Activated CD8-positive, alpha-beta T cell treated with anti-CD3 and anti-CD28 coated beads, Interleukin-2, amount 10 ng/mL, durations not matched to agents 7 days and 5 days (primary cell): ENCODE measurements around the gene C4orf33. TPM values are rescaled to one million over a fixed set of nuclear protein-coding genes. Genes with fewer than 3 reads are reported as not detected.
"Not testable (repeated sequence)": the region's sequence is repeated elsewhere in the genome, so short reads cannot be mapped to it uniquely, and the experiment has no call there.

Experiments
- ATAC-seq: fragments of 150-1000 bp; cut with Tn5 transposase; one replicate; pipeline ENCODE4 v1.10.0; 2021; ENCODE audit warnings: moderate library complexity
- CTCF ChIA-PET: fragments of 350-600 bp; sonication (Branson Sonifier 250); formaldehyde crosslinking; loops from one replicate; lab custom pipeline; 2021; ENCODE audit warnings: antibody characterized with exemption; lab: Charles Lee
- POLR2A ChIA-PET: fragments of 350-600 bp; sonication (Branson Sonifier 250); formaldehyde crosslinking; loops from one replicate; lab custom pipeline; 2021; ENCODE audit warnings: antibody characterized with exemption; lab: Charles Lee
- DNase-seq: peaks from one replicate; pipeline ENCODE4 v3.0.0-alpha.2; 2020
- H3K27ac Mint-ChIP-seq: one replicate; pipeline ENCODE4 v1.8.0; 2021; ENCODE audit warnings: mild to moderate bottlenecking, mixed read lengths
- H3K27me3 Mint-ChIP-seq: one replicate; pipeline ENCODE4 v1.8.0; 2021; ENCODE audit warnings: low read depth, mixed read lengths
- H3K36me3 Mint-ChIP-seq: one replicate; pipeline ENCODE4 v1.8.0; 2021; ENCODE audit warnings: low read depth, mixed read lengths
- H3K4me1 Mint-ChIP-seq: one replicate; pipeline ENCODE4 v1.8.0; 2021; ENCODE audit warnings: low read depth, mixed read lengths
- H3K4me3 Mint-ChIP-seq: one replicate; pipeline ENCODE4 v1.8.0; 2021; ENCODE audit warnings: mild to moderate bottlenecking, mixed read lengths
- H3K9me3 Mint-ChIP-seq: one replicate; pipeline ENCODE4 v1.8.0; 2022; ENCODE audit warnings: mixed read lengths; ENCODE audit not compliant: insufficient read depth
- total RNA-seq, 2 experiments: library from RNA; stranded (reverse); gene quantifications; one replicate each; pipeline ENCODE4 v1.2.3, GENCODE V29; 2021

C4orf33 gene
- total RNA-seq, result 10 to 100 TPM; 20.3 to 22.0 TPM

DNA sequence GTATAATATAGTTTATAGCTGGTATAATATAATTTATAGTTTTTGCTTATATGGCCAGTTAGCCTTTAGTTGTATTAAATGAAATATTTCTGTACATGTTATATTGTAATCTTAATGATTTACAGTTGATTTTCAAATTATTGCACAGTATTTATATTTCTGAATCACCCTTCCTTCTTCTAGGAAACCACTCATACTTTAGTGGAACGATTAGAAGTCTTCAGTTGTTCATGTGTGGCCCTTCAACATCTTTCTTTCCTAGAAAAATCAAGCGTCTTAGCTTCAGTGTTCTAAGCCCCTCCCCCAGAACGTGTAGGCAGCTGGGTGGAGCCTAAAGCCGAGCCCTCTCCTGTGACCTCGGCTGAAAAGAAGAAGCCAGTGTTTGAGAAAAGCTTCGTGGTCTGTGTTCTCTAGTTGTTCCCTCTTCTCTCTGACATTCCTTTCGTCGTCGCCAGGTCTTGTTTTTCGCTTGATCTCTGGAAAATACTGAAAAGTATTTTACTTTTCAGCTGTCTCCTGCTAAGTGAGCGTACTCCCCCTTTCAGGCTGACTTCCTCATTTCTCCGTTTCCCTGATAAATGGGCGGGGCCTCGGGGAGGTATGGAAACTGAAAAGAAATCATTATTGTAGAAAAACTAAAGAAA, at the start of gene C4orf33:
TSS of gene C4orf33 (plus strand) at position 342 of the 644 bp plus-strand sequence. CDS start 6,459 bp downstream, outside the sequence.
- H3K4me1 Mint-ChIP-seq, result peaks cover 34% of the 10 kb centered on the region
- POLR2A ChIA-PET, result interaction anchor here (1.0 kb wide), 1 partner anchor 284 kb away, joined by 7 read pairs; no protein-coding TSS in a partner anchor
- CTCF ChIA-PET, result interaction anchor here (0.8 to 1.4 kb wide), 3 partner anchors 8 to 284 kb away, joined by 3 read pairs; no protein-coding TSS in a partner anchor

DNA sequence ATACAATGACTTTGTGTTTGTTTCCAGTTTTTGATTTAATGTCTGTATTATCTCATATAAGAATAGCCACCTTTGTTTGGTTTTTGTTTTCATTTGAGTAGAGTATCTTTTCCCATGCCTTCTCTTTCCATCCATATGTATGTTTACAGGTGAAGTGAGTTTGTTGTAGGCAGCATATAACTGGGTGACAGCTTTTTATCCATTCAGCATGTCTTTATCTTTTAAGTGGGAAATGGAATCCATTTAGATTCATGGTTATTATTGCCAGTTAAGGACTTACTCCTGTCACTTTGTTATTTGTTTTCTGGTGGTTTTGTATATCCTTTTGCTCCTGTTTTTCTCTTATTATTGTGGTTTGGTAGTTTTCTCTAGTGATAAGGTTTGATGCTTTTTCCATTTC, 36.9 kb upstream of the C4orf33 start:
- ATAC-seq (no peak), DNase-seq (no peak)
- Mint-ChIP-seq H3K36me3 (peaks cover 72% of the 10 kb centered on the region), H3K9me3 (peaks cover 54% of the 10 kb centered on the region), H3K27ac (no peak overlapping the region), H3K4me1 (no peaks in the 10 kb centered on the region), H3K27me3 (no peaks in the 10 kb centered on the region), H3K4me3 (no peak overlapping the region)
- CTCF ChIA-PET, result no interaction called here
- POLR2A ChIA-PET, result no interaction called here

More for the DNA sequence above, at the start of gene C4orf33:
- Mint-ChIP-seq H3K9me3 (no peaks in the 10 kb centered on the region), H3K27me3 (no peaks in the 10 kb centered on the region), H3K27ac (peak within 1 kb of the TSS; percentile 96), H3K4me3 (peak within 1 kb of the TSS; percentile 94), H3K36me3 (peaks cover 6% of the 10 kb centered on the region)
- peak; percentile 59 for ATAC-seq
- DNase-seq, result peak; percentile 89

DNA sequence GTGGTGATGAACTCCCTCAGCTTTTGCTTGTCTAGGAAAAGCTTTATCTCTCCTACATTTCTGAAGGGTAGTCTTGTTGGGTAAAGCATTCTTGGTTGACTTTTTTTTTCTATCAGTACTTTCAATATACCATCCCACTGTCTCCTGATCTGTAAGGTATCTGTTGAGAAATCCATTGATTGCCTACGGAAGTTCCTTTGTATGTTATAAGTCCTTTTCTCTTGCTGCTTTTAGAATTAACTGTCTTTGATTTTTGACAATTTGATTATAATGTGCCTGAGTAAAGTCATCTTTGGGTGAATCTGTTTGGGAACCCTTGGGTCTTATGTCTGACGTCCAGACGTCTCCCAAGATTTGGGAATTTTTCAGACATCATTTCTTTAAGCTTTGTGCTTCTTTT, 33.4 kb upstream of the C4orf33 start:
- H3K36me3 Mint-ChIP-seq, result peaks cover 57% of the 10 kb centered on the region
- ATAC-seq (no peak), DNase-seq (no peak)
- H3K4me1 Mint-ChIP-seq, result no peaks in the 10 kb centered on the region
- CTCF ChIA-PET, result interaction anchor here (1.0 to 1.3 kb wide), 2 partner anchors 10 to 14 kb away, joined by 3 to 4 read pairs; no protein-coding TSS in a partner anchor
- POLR2A ChIA-PET, result no interaction called here
- H3K27me3 Mint-ChIP-seq, result no peaks in the 10 kb centered on the region
- H3K27ac Mint-ChIP-seq, result no peak overlapping the region
- peaks cover 56% of the 10 kb centered on the region for H3K9me3 Mint-ChIP-seq
- H3K4me3 Mint-ChIP-seq, result no peak overlapping the region

DNA sequence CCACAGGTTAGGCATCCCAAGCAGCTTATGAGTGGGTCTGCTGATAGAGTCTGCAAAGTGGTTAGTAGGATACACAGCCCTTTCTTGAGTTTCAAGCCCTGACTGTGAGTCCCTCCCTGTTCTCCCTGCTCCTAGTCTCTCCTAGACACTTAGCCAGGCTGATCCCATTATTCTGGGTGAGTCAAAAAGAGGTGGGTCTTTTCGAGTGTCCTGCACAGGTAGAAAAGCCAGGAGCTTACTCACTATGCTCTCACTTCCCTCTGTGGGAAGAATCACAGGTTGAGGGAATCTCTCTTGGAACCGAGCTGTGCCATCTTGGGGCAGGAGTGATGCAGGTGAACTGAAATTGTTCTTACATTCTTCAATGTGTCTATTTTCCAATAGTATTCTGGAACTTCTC, 32.3 kb upstream of the C4orf33 start:
- H3K27ac Mint-ChIP-seq, result no peak overlapping the region
- no peaks in the 10 kb centered on the region for H3K27me3 Mint-ChIP-seq
- ATAC-seq (no peak), DNase-seq (no peak)
- H3K36me3 Mint-ChIP-seq, result peaks cover 65% of the 10 kb centered on the region
- ChIA-PET CTCF (interaction anchor here (1.3 kb wide), 1 partner anchor 9 kb away, joined by 3 read pairs; no protein-coding TSS in a partner anchor), POLR2A (no interaction called here)
- peaks cover 54% of the 10 kb centered on the region for H3K9me3 Mint-ChIP-seq
- H3K4me3 Mint-ChIP-seq, result no peak overlapping the region
- no peaks in the 10 kb centered on the region for H3K4me1 Mint-ChIP-seq

DNA sequence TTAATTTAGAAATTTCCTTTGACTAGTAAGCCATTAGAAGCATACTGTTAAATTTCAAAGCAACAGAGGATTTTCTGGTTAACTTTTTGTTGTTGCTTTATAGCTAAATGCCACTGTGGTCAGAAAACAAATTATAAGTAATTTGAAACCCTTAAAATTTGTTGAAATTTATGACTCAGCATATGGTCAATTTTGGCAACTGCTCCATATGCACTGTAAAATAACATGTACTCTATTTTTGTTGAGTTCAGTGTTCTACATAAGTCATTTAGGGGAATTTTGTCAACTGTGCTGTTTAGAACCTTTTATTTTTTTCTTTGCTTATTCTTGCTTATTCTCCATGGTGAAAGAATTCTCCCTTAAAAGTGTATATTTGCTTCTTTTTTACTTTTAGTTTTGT, 31.2 kb upstream of the C4orf33 start:
- ChIA-PET POLR2A (no interaction called here), CTCF (no interaction called here)
- Mint-ChIP-seq H3K9me3 (peaks cover 48% of the 10 kb centered on the region), H3K27me3 (no peaks in the 10 kb centered on the region), H3K4me3 (no peak overlapping the region), H3K4me1 (peaks cover 2% of the 10 kb centered on the region), H3K27ac (no peak overlapping the region), H3K36me3 (peaks cover 66% of the 10 kb centered on the region)
- ATAC-seq (no peak), DNase-seq (no peak)

DNA sequence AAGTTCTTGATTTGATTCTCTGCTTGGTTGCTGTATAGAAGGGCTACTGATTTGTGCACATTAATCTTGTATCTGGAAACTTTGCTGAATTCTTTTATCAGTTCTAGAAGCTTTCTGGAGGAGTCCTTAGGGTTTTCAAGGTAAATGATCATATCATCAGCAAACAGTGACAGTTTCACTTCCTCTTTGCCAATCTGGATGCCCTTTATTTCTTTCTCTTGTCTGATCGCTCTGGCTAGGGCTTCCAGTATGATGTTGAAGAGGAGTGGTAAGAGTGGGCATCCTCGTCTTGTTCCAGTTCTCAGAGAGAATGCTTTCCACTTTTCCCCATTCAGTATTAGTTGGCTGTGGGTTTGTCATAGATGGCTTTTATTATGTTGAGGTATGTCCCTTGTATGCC, 26.4 kb upstream of the C4orf33 start:
- H3K4me1 Mint-ChIP-seq, POLR2A ChIA-PET, DNase-seq, ATAC-seq, H3K27me3 Mint-ChIP-seq, H3K4me3 Mint-ChIP-seq, CTCF ChIA-PET, H3K27ac Mint-ChIP-seq: not testable (repeated sequence)
- Mint-ChIP-seq H3K9me3 (peaks cover 42% of the 10 kb centered on the region), H3K36me3 (peaks cover 50% of the 10 kb centered on the region)

DNA sequence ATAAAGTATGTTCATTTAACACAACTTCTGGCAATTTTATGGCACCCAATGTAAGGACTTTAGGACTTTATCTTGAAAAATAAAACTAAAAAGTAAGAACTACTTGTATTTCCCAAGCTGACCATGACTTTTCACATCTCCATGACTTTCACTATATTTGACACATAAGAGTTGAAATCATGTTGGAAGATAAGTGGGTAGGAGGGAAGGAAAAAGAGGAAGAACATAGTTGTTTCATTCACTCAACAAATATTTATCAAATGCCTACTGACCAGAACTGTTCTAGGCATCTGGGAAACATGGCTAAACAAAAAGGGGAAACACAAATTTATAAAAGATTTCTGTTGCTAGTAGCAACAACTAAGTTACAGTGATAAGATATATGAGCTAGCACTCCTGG, 18.6 kb upstream of the C4orf33 start:
- Mint-ChIP-seq H3K4me3 (no peak overlapping the region), H3K27ac (no peak overlapping the region), H3K4me1 (no peaks in the 10 kb centered on the region), H3K9me3 (peaks cover 17% of the 10 kb centered on the region), H3K27me3 (no peaks in the 10 kb centered on the region), H3K36me3 (peaks cover 77% of the 10 kb centered on the region)
- CTCF ChIA-PET, result interaction anchor here (0.8 kb wide), 1 partner anchor 14 kb away, joined by 4 read pairs; no protein-coding TSS in a partner anchor
- no peak for DNase-seq
- POLR2A ChIA-PET, result no interaction called here
- ATAC-seq, result no peak

DNA sequence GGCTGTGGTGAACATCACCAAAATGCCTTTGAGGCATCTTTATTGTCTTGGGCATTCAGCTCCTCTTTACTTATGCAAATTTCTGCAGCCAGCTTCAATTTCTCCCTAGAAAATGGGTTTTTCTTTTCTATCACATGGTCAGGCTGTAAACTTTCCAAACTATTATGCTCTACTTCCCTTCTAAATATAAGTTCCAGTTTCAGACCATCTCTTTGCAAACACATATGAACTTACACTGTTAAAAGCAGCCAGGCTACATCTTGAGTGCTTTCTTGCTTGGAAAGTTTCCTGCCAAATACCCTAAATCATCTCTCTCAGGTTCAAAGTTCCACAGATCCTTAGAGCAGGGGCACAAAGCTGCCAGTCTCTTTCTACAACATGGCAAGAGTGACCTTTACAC, 15.8 kb upstream of the C4orf33 start:
- ATAC-seq, result no peak
- POLR2A ChIA-PET, result interaction anchor here (1.4 kb wide), 1 partner anchor 13 kb away, joined by 3 read pairs; the partner anchor contains the start of gene SCLT1

GRCh38 chr4:129082302-129082701, 13.7 kb upstream of the C4orf33 start:
- Mint-ChIP-seq H3K9me3 (peaks cover 5% of the 10 kb centered on the region), H3K36me3 (peaks cover 69% of the 10 kb centered on the region), H3K27ac (no peak overlapping the region), H3K4me1 (peaks cover 11% of the 10 kb centered on the region), H3K4me3 (no peak overlapping the region), H3K27me3 (no peaks in the 10 kb centered on the region)
- DNase-seq (no peak), ATAC-seq (no peak)
- ChIA-PET CTCF (no interaction called here), POLR2A (no interaction called here)

More for the DNA sequence above, 15.8 kb upstream of the C4orf33 start:
- CTCF ChIA-PET, result no interaction called here
- peaks cover 70% of the 10 kb centered on the region for H3K36me3 Mint-ChIP-seq
- no peaks in the 10 kb centered on the region for H3K27me3 Mint-ChIP-seq
- H3K4me1 Mint-ChIP-seq, result no peaks in the 10 kb centered on the region
- DNase-seq, result no peak
- H3K9me3 Mint-ChIP-seq, result peaks cover 5% of the 10 kb centered on the region
- H3K27ac Mint-ChIP-seq, result no peak overlapping the region
- H3K4me3 Mint-ChIP-seq, result no peak overlapping the region

- POLR2A ChIA-PET, result no interaction called here
- ATAC-seq (no peak), DNase-seq (no peak)
- peaks cover 29% of the 10 kb centered on the region for H3K4me1 Mint-ChIP-seq
- H3K9me3 Mint-ChIP-seq, result peaks cover 5% of the 10 kb centered on the region
- peaks cover 58% of the 10 kb centered on the region for H3K36me3 Mint-ChIP-seq
- H3K27ac Mint-ChIP-seq, result no peak overlapping the region
- CTCF ChIA-PET, result no interaction called here
- H3K27me3 Mint-ChIP-seq, result no peaks in the 10 kb centered on the region
- H3K4me3 Mint-ChIP-seq, result no peak overlapping the region
These were observed 10.5 kb upstream of the C4orf33 start for GRCh38 chr4:129085472-129085871.

DNA sequence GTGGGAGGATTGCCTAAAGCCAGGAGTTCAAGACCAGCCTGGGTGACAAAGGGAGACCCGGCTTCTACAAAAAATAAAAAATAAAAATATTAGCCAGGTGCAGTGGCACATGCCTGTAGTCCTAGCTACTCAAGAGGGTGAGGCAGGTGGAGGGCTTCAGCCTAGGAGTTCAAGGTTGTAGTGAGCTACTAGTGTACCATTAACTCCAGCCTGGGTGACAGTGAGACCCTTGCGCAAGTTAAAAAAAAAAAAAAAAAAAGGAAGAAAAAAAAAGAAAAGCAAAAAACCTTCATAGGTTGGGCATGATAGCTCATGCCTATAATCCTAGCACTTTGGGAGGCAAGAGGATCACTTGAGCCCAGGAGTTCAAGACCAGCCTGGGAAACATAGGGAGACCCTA, 8.4 kb upstream of the C4orf33 start:
- ChIA-PET POLR2A (no interaction called here), CTCF (no interaction called here)
- ATAC-seq (no peak), DNase-seq (no peak)
- Mint-ChIP-seq H3K27ac (no peak overlapping the region), H3K4me1 (peaks cover 29% of the 10 kb centered on the region), H3K9me3 (peaks cover 2% of the 10 kb centered on the region), H3K4me3 (no peak overlapping the region), H3K36me3 (peaks cover 39% of the 10 kb centered on the region), H3K27me3 (no peaks in the 10 kb centered on the region)

- Mint-ChIP-seq H3K4me3 (no peak overlapping the region), H3K27me3 (no peaks in the 10 kb centered on the region), H3K36me3 (peaks cover 17% of the 10 kb centered on the region), H3K9me3 (no peaks in the 10 kb centered on the region), H3K27ac (no peak overlapping the region), H3K4me1 (peaks cover 43% of the 10 kb centered on the region)
- DNase-seq, result no peak
- ChIA-PET CTCF (interaction anchor here (1.2 to 1.7 kb wide), 4 partner anchors 20 to 280 kb away, joined by 3 to 7 read pairs (median 4); no protein-coding TSS in a partner anchor), POLR2A (interaction anchor here (1.1 to 3.1 kb wide), 13 partner anchors 9 to 1128 kb away, joined by 3 to 47 read pairs (median 5); partner anchors contain the start of genes ABHD18, JADE1 and MFSD8)
- ATAC-seq, result no peak
These were observed 3.2 kb upstream of the C4orf33 start for GRCh38 chr4:129092631-129093190.
